GM21515 (cell line): Measurements from ENCODE around the gene C1orf115.
"Not testable (repeated sequence)": the region's sequence is repeated elsewhere in the genome, so short reads cannot be mapped to it uniquely, and the experiment has no call there.

Experiments used
- ATAC-seq: cut with Tn5 transposase; IDR thresholded peaks from one replicate; pipeline ENCODE4 v1.9.1; 2021; ENCODE audit not compliant: unreplicated experiment

C1orf115 gene

DNA sequence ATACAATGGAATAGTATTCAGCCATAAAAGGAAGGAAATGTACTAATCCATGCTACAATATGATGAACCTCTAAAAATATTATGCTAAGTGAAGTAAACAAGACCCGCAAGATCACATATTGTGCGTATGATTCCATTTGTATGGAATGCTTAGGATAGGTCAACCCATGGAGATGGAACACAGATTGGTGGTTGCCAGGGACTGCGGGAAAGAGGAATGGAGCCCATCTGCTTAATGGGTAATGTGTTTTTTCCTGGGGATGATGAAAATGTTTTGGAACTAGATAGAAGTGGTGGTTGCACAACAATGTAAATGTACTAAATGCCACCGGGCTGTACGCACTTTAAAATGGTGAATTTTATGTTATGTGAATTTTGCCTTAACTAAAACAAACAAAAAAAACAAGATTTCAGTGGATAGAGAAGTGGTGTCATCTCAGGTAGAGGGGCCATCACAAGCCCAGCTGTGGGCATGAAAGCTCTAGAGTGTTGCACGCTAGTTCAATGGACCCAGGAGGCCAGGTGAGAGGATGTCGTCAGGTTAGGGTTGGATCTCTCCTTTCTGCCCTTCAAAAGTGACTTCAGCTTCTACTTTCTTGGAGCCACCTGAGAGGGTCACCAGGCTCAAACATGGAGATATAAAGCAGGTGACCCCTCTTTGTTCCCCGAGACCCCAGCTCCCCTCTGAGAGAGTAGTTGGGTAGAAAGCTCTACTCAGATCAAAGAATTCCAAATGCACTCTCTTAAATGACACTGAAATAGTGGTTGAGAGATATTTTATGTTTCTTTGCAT is 2.5 kb downstream of the C1orf115 start:
- ATAC-seq = no peak

- no peak for ATAC-seq
These were observed 4.8 kb downstream of the C1orf115 start for GRCh38 chr1:220694866-220695382.

- no peak for ATAC-seq
These were observed 5.3 kb downstream of the C1orf115 start for GRCh38 chr1:220695426-220695825.

GRCh38 chr1:220696226-220696862 is 6.2 kb downstream of the C1orf115 start:
- no peak for ATAC-seq

DNA sequence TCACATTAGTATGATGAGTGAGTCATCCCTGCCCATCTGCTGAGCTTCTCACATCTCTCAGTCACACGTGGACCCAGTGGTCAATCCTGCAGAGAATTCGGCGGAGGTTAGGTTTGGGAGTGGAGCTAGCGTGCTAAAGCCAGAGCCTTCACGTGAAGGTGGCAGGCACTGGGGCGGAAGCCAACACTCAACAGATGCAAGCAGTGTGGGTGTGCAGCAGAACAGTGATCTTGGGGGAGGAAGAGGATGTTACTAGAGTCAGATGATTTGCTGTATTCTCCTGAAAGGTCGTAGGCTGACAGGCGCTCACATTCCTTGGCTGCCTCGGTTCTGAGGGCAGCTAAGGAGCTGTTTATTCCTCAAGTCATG is 6.7 kb downstream of the C1orf115 start:
- no peak for ATAC-seq

DNA sequence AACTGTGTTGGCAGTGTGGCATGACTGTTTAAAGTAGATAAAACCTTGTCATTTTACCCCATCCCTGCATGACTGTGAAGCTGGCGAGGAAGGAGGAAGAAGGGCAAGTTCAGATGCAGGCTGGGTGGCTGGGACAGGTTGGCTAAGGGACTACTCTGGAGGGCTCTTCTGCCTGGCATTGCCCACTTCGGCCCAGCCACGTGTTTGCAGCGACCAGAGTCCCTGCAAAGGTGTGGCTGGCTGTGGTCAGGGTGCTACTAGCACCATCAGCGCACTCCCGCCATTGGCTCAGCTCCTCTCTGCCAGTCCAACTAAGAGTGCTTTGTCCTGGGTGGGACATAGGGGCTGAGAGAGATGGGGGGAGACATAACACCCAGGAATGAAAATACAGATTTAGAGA is 7.2 kb downstream of the C1orf115 start:
- no peak for ATAC-seq

GRCh38 chr1:220698607-220699016 is 8.4 kb downstream of the C1orf115 start:
- no peak for ATAC-seq

- ATAC-seq = no peak
These were observed 8.9 kb downstream of the C1orf115 start for GRCh38 chr1:220699044-220699443.

DNA sequence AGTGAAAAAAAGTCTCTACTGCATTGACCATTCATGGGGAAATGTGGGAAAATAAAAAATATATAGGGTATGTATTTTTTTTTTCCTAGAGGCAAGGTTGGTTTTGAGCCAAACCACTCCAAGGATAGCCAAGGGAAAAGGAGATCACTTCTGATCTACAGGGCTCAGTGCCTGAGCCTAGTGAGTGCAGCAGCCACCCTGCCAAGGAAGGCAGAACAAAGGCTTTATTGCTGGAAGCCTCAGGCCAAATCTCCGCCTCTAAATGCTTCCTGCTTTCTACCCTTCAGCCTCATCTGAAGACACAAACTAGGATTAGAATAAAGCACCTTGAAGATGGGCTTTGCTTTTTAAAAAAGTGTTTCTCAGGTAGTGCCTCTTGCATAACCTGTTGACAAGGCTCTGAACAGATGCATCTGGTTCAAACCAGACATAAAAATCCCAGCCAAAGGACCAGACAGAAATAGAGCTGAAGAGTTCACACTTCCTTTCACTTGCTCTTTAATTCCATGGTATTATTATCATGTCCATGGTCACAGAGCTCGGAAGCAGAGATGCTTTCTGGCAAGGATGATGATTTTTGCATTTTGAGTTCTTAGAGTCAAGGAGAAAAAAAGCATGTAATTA is 10.5 kb downstream of the C1orf115 start:
- no peak for ATAC-seq

DNA sequence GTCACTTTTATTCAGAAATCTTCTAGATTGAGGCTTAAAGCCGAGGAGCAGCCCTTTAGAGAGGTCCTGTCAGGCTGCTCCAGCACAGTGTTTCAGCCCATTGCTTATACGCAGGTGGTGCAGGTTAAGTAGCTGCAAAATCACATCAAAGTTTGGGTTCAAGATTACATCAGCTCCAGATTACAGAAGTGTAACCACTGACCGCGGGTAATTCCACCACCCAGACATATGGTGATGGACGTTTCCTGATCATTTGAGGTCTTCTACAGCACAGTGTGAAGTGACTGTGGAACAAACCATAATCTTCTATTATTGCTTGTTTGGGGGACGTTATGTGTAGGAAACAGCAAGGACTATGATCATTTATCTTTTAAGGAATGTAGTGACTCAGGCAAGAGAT is 11.8 kb downstream of the C1orf115 start:
- ATAC-seq = peak; percentile 57

GRCh38 chr1:220702733-220703270 is 12.6 kb downstream of the C1orf115 start:
- ATAC-seq = no peak

DNA sequence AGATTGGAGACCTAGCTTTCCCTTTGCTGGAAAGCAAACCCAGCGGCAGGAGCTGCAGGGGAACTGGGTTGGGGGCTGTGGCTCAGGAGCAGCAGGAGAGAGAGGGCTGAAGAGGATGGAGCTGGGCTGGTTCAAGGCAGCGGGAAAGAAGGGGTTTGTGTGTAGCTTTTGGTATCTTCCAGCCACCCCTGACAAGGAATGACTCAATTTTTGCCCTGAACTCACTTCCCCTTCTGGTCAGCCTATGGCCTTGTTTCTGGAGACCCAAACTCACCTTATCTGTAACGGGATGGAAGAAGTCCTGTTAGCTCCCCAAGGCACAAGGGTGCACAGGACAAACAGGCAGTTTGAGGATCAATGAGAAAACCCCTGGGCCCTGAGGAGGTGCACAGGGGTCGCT is 13.1 kb downstream of the C1orf115 start:
- no peak for ATAC-seq

- no peak for ATAC-seq
These were observed 15.6 kb downstream of the C1orf115 start for GRCh38 chr1:220705782-220706181.

- ATAC-seq = no peak
These were observed 16.3 kb downstream of the C1orf115 start for GRCh38 chr1:220706480-220706879.

DNA sequence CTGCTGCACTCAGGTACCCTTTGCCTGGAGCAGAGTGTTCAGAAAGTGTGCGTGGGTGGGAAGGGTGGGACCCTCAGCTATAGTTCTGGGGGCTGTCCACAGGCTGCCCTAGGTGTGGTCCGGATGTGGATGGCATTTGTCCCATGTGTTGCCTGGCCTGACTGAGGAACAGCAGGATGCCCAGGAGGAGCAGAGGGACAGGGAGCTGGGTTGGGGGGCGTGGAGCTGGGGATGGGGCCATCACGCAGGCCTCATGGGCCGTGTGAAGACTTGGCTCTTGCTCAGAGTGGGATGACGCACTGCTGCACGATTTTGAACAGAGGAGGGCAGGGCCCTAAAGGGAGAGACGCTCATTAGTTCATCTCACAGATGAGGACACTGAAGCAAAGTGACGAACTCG is 17.0 kb downstream of the C1orf115 start:
- ATAC-seq = no peak

- no peak for ATAC-seq
These were observed 18.1 kb downstream of the C1orf115 start for GRCh38 chr1:220708244-220708643.

- ATAC-seq = no peak
These were observed 19.0 kb downstream of the C1orf115 start for GRCh38 chr1:220708936-220709801.

- ATAC-seq = no peak
These were observed 20.2 kb downstream of the C1orf115 start for GRCh38 chr1:220710333-220710732.

DNA sequence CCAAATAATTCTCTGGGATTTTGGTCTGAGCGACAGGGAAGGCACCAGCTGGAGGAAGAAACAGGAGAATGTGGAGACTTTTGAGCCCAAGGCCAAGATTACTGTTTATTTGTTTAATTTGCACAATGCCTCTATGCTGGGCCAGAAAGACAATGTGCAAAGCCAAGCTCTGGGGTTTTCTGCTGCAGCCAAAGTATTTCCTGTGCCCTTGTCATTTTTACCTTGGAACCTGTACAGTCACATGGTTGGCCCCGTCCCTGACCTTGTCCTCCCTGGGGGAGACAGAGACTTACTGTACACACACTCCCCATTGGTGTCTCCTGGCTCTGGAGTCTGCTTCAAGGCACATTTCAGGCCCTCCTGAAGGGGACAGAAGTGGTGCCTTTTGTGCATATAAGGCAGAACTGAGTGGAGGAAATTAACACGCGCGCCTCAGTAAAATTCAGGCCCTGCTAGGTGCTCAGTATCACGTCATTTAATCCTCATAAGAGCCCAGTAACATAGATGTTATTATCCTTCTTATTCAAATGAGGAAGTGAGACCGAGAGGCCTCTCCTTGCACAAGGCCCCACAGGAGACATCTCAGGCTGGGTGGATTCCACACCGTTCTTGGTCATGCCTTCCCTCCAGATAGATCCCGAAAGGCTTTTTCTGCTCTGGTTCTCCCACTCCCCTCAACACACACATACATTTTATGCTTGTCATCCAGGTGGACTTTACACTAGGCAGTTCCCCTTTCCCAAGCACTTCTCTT is 21.1 kb downstream of the C1orf115 start:
- ATAC-seq = peak; percentile 90

DNA sequence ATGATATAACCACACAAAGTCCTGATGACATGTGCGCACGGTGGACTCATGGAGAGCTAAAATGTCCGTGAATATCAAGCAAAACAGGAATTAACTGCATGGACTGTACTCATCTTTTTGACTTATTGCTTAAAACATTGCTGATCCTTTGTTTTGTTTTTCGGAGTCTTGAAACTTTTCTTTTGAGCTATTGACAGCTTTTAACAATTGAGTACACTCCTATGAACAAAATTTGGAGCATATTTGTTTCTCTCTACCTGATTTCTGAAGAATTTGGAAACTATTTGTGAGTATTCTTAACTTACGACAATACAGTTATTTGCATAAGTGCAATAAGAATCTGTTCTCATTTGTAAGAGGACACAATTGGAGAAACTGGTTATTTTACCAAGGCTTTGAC is 25.8 kb downstream of the C1orf115 start:
- ATAC-seq = not testable (repeated sequence)
